ENCODE results near the gene KMT2B. TPM values are rescaled to one million over a fixed set of nuclear protein-coding genes. Genes with fewer than 3 reads are reported as not detected.

KMT2B gene, protein sequence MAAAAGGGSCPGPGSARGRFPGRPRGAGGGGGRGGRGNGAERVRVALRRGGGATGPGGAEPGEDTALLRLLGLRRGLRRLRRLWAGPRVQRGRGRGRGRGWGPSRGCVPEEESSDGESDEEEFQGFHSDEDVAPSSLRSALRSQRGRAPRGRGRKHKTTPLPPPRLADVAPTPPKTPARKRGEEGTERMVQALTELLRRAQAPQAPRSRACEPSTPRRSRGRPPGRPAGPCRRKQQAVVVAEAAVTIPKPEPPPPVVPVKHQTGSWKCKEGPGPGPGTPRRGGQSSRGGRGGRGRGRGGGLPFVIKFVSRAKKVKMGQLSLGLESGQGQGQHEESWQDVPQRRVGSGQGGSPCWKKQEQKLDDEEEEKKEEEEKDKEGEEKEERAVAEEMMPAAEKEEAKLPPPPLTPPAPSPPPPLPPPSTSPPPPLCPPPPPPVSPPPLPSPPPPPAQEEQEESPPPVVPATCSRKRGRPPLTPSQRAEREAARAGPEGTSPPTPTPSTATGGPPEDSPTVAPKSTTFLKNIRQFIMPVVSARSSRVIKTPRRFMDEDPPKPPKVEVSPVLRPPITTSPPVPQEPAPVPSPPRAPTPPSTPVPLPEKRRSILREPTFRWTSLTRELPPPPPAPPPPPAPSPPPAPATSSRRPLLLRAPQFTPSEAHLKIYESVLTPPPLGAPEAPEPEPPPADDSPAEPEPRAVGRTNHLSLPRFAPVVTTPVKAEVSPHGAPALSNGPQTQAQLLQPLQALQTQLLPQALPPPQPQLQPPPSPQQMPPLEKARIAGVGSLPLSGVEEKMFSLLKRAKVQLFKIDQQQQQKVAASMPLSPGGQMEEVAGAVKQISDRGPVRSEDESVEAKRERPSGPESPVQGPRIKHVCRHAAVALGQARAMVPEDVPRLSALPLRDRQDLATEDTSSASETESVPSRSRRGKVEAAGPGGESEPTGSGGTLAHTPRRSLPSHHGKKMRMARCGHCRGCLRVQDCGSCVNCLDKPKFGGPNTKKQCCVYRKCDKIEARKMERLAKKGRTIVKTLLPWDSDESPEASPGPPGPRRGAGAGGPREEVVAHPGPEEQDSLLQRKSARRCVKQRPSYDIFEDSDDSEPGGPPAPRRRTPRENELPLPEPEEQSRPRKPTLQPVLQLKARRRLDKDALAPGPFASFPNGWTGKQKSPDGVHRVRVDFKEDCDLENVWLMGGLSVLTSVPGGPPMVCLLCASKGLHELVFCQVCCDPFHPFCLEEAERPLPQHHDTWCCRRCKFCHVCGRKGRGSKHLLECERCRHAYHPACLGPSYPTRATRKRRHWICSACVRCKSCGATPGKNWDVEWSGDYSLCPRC (N-terminal part only)
- total RNA-seq, result 6.4 and 13.0 TPM in 2 replicates

DNA sequence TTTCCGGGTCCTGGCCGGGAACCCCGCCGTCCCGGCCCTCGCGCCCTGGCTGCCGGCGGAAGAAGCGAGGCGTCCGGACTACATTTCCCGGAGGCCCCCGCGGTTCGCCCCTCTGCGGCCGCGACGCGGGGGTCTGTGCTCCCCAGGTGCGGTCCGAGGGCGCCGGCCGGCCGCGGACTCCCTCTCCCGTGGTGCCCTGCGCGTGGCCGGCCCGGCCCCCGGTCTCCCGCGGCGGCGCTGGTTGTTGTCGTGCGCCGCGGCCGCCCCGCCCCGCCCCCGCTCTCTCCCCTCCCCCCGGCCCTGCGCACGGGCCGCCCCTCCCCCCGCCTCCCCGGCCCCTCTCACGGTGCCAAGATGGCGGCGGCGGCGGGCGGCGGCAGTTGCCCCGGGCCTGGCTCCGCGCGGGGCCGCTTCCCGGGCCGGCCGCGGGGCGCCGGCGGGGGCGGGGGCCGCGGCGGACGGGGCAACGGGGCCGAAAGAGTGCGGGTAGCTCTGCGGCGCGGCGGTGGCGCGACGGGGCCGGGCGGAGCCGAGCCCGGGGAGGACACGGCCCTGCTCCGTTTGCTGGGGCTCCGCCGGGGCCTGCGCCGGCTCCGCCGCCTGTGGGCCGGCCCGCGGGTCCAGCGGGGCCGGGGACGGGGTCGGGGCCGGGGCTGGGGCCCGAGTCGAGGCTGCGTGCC is at the start of gene KMT2B:
KMT2B (plus strand) TSS at position 339 of the 680 bp plus-strand sequence; CDS start at position 355, 16 bp downstream.

DNA sequence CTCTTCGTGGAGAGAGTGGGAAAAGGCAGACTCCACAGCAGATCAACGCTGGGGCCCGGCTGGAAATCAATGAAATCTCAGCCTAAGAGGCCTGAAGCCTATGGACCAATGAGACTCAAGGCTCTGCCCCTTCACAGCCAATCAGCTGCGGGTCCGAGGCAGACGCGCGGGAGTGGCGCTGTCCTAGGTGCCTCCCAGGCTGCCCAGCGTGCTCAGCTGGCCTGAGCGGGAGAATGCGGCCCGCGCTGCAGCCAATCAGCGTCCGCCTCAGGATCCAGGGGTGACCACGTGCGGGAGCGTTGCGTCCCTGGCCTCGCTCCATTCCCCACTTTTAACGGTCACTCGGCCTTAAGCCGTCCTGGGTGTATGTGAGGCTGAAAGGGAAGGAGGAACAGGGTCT is 13.6 kb upstream of the KMT2B start, which contains the start of gene ZBTB32:
ZBTB32 (plus strand) TSS at position 341 of the 400 bp plus-strand sequence. CDS start 10,069 bp downstream, outside the sequence.

DNA sequence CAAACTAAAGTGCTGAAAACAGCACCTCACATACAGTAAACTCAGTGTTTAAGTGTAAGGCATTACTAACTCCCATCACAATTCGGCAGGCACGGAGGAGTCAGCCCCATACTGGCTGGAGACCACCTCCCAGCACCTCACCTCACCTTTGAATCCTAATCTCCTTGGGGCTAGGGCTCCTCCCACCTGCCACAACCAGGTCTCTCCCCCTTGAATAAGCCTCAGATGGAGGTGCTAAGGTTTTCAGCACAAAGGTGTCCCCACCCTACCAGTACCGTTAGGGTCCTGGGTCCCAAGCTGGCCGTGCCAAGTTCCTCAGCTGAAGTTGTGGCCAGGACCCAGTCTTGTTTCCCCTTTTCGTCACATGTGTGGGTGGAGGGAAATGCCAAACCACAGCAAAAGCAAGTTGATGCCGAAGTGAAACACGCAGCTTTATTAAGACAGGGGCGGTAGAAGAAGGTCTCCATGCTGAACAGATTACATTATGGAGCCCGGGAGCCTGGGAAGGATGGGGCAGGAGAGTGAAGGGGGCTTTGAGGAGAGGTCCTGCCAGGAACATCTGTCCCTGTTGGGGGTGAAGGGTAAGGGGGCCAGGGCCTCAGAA is 24.4 kb downstream of the KMT2B start, which contains the start of gene IGFLR1:
IGFLR1 (minus strand) TSS at position 332 of the 604 bp plus-strand sequence. CDS start 1,272 bp downstream, outside the sequence.

DNA sequence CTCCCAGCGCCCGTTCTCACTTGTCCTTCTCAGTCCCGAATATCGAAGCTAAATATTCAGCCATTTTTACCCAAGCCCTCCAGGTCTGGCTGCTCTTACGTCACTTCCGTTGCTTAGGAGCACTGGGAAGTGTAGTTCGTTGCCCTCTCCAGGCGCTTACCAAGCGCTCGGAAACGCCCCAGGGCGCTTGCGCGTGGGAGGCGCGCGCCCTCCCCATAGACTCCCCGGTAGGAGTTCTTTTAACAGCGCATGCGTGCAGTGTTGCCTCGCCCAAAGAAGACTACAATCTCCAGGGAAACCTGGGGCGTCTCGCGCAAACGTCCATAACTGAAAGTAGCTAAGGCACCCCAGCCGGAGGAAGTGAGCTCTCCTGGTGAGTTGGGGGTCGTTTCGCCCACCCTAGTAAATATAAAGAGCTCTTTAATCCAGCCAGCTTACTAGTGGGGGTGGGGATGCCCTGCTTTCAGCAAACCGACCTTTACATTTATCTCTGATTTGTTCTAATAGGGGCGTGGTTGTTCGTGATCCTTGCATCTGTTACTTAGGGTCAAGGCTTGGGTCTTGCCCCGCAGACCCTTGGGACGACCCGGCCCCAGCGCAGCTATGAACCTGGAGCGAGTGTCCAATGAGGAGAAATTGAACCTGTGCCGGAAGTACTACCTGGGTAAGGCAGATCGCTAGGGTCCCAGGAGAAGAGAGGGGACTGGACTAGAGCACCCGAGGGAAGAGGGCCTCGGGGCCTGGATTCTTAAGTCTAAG is 27.7 kb downstream of the KMT2B start, which contains the start of the genes PSENEN and U2AF1L4:
PSENEN (plus strand) TSS at position 324 of the 759 bp plus-strand sequence; CDS start at position 604, 280 bp downstream.
U2AF1L4 (minus strand) TSS at position 91 of the 759 bp plus-strand sequence; CDS start at position 64, 27 bp downstream.

DNA sequence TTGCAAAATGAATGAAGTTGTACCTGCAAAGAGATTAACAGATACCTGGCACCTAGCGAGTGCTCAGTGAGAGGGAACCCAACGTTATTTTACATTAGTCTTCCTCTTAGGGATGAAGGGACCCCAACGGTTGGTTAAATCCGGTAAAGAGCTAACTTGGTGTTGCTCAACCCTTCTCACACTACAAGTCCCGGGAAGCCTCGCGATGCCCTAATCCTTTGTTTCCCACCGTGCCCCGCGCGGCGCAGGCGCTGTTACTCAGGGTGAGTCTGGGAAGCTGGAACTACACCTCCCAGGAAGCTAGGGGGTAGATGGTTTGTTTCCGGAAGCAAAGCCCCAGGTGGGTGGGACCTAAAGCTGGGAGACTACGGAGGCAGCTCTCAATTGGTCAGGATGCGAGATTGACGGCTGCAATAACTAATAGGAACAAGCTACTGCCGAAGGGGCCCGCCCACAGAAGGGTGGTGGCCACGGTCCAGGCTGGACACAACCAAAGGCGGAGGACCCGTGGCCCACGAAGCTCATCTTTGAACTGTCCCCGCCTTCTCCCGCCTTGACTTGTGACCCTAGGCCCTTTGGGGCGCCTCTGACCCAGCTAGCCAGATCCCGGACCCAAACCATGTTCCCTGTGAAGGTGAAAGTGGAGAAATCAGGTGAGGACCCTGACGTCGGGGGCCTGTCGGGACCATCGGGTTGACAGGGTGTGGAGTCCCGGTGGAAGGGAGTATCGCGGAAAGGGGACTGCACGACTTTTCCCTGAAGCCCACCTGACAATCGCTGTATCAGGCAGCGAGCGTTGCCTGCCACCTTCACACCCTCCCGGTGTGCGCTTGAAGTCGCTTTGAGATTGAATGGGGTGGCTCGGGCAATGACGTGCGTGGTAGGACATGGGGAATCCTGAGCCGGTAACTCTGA is 30.6 kb downstream of the KMT2B start, which contains the start of gene LIN37:
LIN37 (plus strand) TSS at position 471 of the 915 bp plus-strand sequence; CDS start at position 620, 149 bp downstream.

DNA sequence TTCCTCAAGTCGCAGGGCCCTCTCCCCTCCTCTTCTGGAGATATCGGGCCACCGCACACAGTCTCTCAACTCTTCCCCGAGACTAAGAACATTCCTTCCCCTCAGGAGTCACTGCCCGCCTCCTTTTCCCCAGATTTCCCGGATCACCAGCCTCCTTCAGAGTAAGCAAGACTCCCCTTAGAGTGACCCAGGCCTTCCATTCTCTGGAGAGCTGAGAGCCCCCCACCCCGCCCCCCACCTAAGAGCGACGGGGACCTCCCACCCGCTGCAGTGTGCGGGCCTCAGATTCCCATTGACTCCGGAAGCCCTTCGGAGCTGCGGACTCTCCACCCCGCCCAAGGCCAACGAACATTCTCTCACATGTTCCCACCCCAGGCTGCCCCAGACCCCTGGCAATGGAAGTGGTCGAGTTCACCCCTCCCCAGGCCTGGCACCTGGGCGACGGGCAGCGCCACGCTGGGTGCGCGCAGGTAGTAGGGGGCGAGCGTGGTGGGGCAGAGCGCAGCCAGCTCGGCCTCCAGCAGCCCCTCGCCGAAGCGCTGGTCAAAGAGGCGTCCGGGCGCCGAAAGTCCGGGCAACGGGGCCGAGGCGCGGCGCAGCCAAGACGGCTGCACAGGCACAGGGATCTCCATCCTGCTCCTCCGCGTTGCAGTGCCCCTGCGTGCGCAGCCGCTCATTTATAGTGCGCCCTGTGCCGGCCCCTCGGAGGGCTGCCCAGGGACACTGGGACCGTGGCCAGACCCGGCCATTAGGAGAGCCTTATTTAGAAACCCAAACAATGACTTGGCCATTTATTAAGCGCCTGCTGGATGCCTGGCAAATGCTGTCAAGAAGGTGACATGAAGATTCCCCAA is 38.8 kb downstream of the KMT2B start, which contains the start of gene HSPB6:
HSPB6 (minus strand) TSS at position 653 of the 854 bp plus-strand sequence; CDS start at position 632, 21 bp downstream.

DNA sequence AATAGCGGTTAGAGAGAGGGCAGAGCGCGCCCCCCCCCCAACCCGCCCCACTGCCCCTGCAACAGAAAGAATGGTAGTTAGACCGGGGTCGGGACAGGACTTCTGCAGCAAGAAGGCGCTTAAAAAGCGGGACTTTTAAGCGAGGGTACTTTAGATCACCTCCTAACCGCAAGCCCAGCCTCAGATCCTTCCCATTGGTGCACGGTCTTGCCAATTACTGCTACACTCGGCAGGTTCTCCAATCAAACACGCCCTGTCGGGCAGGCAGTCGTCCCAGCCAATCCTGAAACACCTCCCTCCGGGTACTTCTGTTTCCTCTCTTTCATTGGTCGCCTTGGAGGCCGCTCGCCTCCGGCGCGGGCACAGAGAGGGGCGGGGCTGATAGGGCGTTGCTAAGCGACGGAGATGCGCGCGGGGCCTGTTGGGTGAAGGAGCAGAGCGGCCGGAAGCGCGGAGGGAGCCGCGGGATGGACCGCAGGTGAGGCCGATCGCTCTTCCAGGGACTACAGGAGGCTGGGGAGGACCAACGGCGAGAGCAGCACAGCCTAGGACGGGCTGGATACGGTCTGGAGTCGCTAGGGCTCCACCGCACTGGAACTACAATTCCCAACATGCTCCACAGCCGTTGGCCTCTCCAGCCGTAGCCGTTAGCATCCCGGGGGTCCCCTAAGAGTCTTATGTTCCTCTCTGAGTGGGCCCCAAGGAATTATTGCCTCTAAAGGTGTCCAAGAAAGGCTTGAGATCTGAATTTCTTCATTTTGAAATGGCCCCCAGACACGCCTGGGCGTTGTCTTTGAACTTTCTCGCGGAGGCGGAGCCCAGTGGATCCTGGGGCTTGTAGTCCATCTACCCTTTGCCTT is 40.2 kb downstream of the KMT2B start, which contains the start of gene PROSER3:
PROSER3 (plus strand) TSS at position 428 of the 860 bp plus-strand sequence; CDS start at position 468, 40 bp downstream.

DNA sequence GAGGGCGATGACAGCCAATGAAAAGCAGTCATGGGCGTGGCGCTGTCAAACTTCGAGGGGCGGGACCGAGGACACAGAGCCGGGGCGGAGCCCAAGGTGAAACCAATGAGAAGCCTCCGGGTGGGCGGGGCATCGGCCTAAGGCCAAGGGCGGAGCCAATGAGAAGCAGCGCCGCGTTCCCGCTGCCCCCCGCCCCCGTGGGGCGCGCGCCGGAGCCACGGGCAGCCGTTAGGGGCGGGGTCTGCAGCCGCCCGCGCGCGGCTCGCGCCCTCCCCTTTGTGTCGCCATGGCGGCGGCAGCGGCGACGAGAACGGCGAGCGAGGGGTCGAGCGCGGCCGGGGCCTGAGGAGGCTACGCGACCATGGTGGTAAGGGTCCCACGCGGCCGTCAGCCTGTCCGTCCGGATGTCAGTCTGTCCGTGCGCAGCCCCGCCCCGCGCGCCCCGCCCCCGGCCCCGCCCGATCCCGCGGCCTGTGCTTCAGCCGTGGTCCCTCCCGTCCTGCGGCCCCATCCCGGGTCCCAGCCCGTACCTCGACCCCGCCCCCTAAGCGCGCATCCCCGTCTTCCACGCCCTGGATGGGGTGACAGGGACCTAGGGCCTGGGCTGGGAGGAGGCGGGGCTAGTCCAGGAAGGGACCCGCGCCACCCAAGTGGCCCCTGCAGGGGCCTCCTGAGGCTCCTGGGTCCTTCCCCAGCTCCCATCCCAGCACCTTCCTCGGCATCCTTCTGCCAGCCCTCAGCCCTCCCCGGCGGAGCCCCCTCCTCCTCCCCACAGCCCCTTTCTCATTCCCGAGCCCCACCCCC is 57.7 kb downstream of the KMT2B start, which contains the start of gene ARHGAP33:
ARHGAP33 (plus strand) TSS at position 267 of the 804 bp plus-strand sequence; CDS start at position 362, 95 bp downstream.

Other genes starting within 250 kb of the KMT2B start
- gene KRTDAP, start 227.5 kb upstream of the KMT2B start, total RNA-seq, result 1.4 and 4.2 TPM in 2 replicates
- 317 and 408 TPM in 2 replicates for gene DMKN, start 204.4 kb upstream of the KMT2B start, total RNA-seq
- 1.1 and 3.4 TPM in 2 replicates for gene SBSN, start 189.7 kb upstream of the KMT2B start, total RNA-seq
- not detected in 2 replicates for gene GAPDHS, start 184.5 kb upstream of the KMT2B start, total RNA-seq
- gene TMEM147, start 172.4 kb upstream of the KMT2B start, total RNA-seq, result 127 and 137 TPM in 2 replicates
- gene ATP4A, start 154.3 kb upstream of the KMT2B start, total RNA-seq, result not detected in 2 replicates
- gene PMIS2, start 131.8 kb upstream of the KMT2B start, total RNA-seq, result not detected in 2 replicates
- gene HAUS5, start 105.3 kb upstream of the KMT2B start, total RNA-seq, result 11.0 and 13.1 TPM in 2 replicates
- gene RBM42, start 89.0 kb upstream of the KMT2B start, total RNA-seq, result 75.7 and 96.4 TPM in 2 replicates
- gene ETV2, start 76.3 kb upstream of the KMT2B start, total RNA-seq, result 0.23 and 3.9 TPM in 2 replicates
- 481 and 564 TPM in 2 replicates for gene COX6B1, start 69.7 kb upstream of the KMT2B start, total RNA-seq
- not detected in 2 replicates for gene UPK1A, start 51.5 kb upstream of the KMT2B start, total RNA-seq
- gene ZBTB32, start 13.4 kb upstream of the KMT2B start, total RNA-seq, result not detected in 2 replicates
- gene IGFLR1, start 24.4 kb downstream of the KMT2B start, total RNA-seq, result 2.3 and 11.4 TPM in 2 replicates
- gene U2AF1L4, start 27.4 kb downstream of the KMT2B start, total RNA-seq, result 10.5 and 12.1 TPM in 2 replicates
- 28.4 and 34.8 TPM in 2 replicates for gene PSENEN, start 27.6 kb downstream of the KMT2B start, total RNA-seq
- 7.6 and 49.7 TPM in 2 replicates for gene LIN37, start 30.6 kb downstream of the KMT2B start, total RNA-seq
- gene HSPB6, start 39.0 kb downstream of the KMT2B start, total RNA-seq, result 0.15 TPM in 1 of 2 replicates, not detected in the other
- 8.4 and 11.7 TPM in 2 replicates for gene PROSER3, start 40.2 kb downstream of the KMT2B start, total RNA-seq
- 0.94 and 3.1 TPM in 2 replicates for gene ARHGAP33, start 57.6 kb downstream of the KMT2B start, total RNA-seq
- gene PRODH2, start 94.8 kb downstream of the KMT2B start, total RNA-seq, result not detected in 2 replicates
- gene NPHS1, start 134.5 kb downstream of the KMT2B start, total RNA-seq, result not detected in 2 replicates
- gene KIRREL2, start 138.9 kb downstream of the KMT2B start, total RNA-seq, result 0.08 and 0.23 TPM in 2 replicates
- 0.42 and 2.0 TPM in 2 replicates for gene APLP1, start 150.6 kb downstream of the KMT2B start, total RNA-seq
- gene NFKBID, start 182.5 kb downstream of the KMT2B start, total RNA-seq, result 2.3 and 4.2 TPM in 2 replicates
- gene HCST, start 184.5 kb downstream of the KMT2B start, total RNA-seq, result not detected in 2 replicates
- not detected in 2 replicates for gene TYROBP, start 190.3 kb downstream of the KMT2B start, total RNA-seq
- 9.1 and 12.7 TPM in 2 replicates for gene LRFN3, start 218.4 kb downstream of the KMT2B start, total RNA-seq